GM18526 (cell line): ENCODE measurements around the gene FER.

ENCODE experiments used
- POLR2A ChIP-seq: IDR thresholded peaks from 3 replicates; pipeline ENCODE4 v1.6.1; 2011; ENCODE audit not compliant: insufficient read length; ENCODE audit errors: extremely low read depth

The FER gene

GRCh38 chr5:108747774-108748400, at the start of gene FER:
FER (plus strand) TSS chr5:108747897; CDS start chr5:108798183, 50,286 bp downstream.
- peak; percentile 40 for TF ChIP-seq POLR2A

GRCh38 chr5:108700930-108701329, 46.8 kb upstream of the FER start:
- TF ChIP-seq POLR2A, result no peak

- TF ChIP-seq POLR2A, result no peak
Observed at GRCh38 chr5:108702546-108702945, 45.2 kb upstream of the FER start.

GRCh38 chr5:108703313-108703712, 44.4 kb upstream of the FER start:
- TF ChIP-seq POLR2A, result no peak

GRCh38 chr5:108707141-108707540, 40.6 kb upstream of the FER start:
- no peak for TF ChIP-seq POLR2A

- TF ChIP-seq POLR2A, result no peak
Observed at GRCh38 chr5:108711898-108712297, 35.8 kb upstream of the FER start.

- TF ChIP-seq POLR2A, result no peak
Observed at GRCh38 chr5:108715408-108715807, 32.3 kb upstream of the FER start.

GRCh38 chr5:108720391-108720790, 27.3 kb upstream of the FER start:
- TF ChIP-seq POLR2A, result no peak

- no peak for TF ChIP-seq POLR2A
Observed at GRCh38 chr5:108726446-108727235, 21.1 kb upstream of the FER start.

- no peak for TF ChIP-seq POLR2A
Observed at GRCh38 chr5:108727236-108727650, 20.5 kb upstream of the FER start.

- TF ChIP-seq POLR2A, result peak; percentile 52
Observed at GRCh38 chr5:108727651-108728565, 19.8 kb upstream of the FER start.

- no peak for TF ChIP-seq POLR2A
Observed at GRCh38 chr5:108728566-108729241, 19.0 kb upstream of the FER start.

GRCh38 chr5:108729242-108729615, 18.5 kb upstream of the FER start:
- no peak for TF ChIP-seq POLR2A

- TF ChIP-seq POLR2A, result no peak
Observed at GRCh38 chr5:108730617-108731340, 16.9 kb upstream of the FER start.
